HEK293T (cell line): ENCODE measurements around the gene QPCT.

Experiments used
- ARNT ChIP-seq: fragments of 450-650 bp; IDR thresholded peaks from 2 replicates; pipeline ENCODE4 v1.6.1; 2017; ENCODE audit warnings: mild to moderate bottlenecking
- BHLHE40 ChIP-seq: fragments of 450-650 bp; IDR thresholded peaks from 2 replicates; pipeline ENCODE4 v1.6.1; 2016; ENCODE audit warnings: mild to moderate bottlenecking, moderate library complexity, borderline replicate concordance
- CTBP1 ChIP-seq: fragments of 450-650 bp; IDR thresholded peaks from 2 replicates; pipeline ENCODE4 v1.6.1; 2016; ENCODE audit warnings: borderline replicate concordance
- ELF4 ChIP-seq: fragments of 450-650 bp; IDR thresholded peaks from 2 replicates; pipeline ENCODE4 v1.6.1; 2017; ENCODE audit warnings: antibody characterized with exemption
- FOXA1 ChIP-seq: fragments of 450-650 bp; IDR thresholded peaks from 2 replicates; pipeline ENCODE4 v1.6.1; 2016; ENCODE audit warnings: mild to moderate bottlenecking
- FOXK2 ChIP-seq: fragments of 450-650 bp; IDR thresholded peaks from 2 replicates; pipeline ENCODE4 v1.6.1; 2016; ENCODE audit warnings: mild to moderate bottlenecking
- FOXM1 ChIP-seq: fragments of 450-650 bp; IDR thresholded peaks from 2 replicates; pipeline ENCODE4 v1.6.1; 2017; ENCODE audit warnings: mild to moderate bottlenecking, borderline replicate concordance
- HDGF ChIP-seq: fragments of 450-650 bp; IDR thresholded peaks from 2 replicates; pipeline ENCODE4 v1.6.1; 2017; ENCODE audit warnings: antibody characterized with exemption, borderline replicate concordance
- NFRKB ChIP-seq: fragments of 450-650 bp; IDR thresholded peaks from 2 replicates; pipeline ENCODE4 v1.6.1; 2016; ENCODE audit warnings: mild to moderate bottlenecking, moderate library complexity
- SP1 ChIP-seq: fragments of 450-650 bp; IDR thresholded peaks from 2 replicates; pipeline ENCODE4 v1.6.1; 2017
- SUZ12 ChIP-seq: fragments of 450-650 bp; IDR thresholded peaks from 2 replicates; pipeline ENCODE4 v1.6.1; 2016; ENCODE audit warnings: mild to moderate bottlenecking
- TARDBP ChIP-seq: fragments of 450-650 bp; IDR thresholded peaks from 2 replicates; pipeline ENCODE4 v1.6.1; 2016
- ZNF384 ChIP-seq: fragments of 450-650 bp; IDR thresholded peaks from 2 replicates; pipeline ENCODE4 v1.6.1; 2016
- TF ChIP-seq, protein P1 (sequence below): fragments of 450-650 bp; IDR thresholded peaks from 2 replicates; pipeline ENCODE4 v1.6.1; 2016

- TF ChIP-seq BHLHE40, result no peak
- peak; percentile 90 for TF ChIP-seq CTBP1
- TF ChIP-seq NFRKB, result no peak
- TF ChIP-seq FOXA1, result no peak
- no peak for TF ChIP-seq SP1
- TF ChIP-seq SUZ12, result no peak
- no peak for TF ChIP-seq TARDBP
- TF ChIP-seq FOXM1, result no peak
- no peak for TF ChIP-seq FOXK2
- TF ChIP-seq ELF4, result no peak
- no peak for TF ChIP-seq HDGF
- TF ChIP-seq, protein P1, sequence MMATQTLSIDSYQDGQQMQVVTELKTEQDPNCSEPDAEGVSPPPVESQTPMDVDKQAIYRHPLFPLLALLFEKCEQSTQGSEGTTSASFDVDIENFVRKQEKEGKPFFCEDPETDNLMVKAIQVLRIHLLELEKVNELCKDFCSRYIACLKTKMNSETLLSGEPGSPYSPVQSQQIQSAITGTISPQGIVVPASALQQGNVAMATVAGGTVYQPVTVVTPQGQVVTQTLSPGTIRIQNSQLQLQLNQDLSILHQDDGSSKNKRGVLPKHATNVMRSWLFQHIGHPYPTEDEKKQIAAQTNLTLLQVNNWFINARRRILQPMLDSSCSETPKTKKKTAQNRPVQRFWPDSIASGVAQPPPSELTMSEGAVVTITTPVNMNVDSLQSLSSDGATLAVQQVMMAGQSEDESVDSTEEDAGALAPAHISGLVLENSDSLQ, result peak; percentile 95
- no peak for TF ChIP-seq ZNF384
- peak; percentile 100 for TF ChIP-seq ARNT
These were observed 32.2 kb downstream of the QPCT start for GRCh38 chr2:37376421-37377186.
